H1 (cell line): Measurements from ENCODE around the gene TMEM182. TPM values are rescaled to one million over a fixed set of nuclear protein-coding genes. Genes with fewer than 3 reads are reported as not detected.

ENCODE experiments used
- CTCF ChIA-PET: fragments of 300-600 bp; sonication (Branson Sonifier 250); formaldehyde crosslinking; loops from one replicate; lab custom pipeline; 2021; ENCODE audit not compliant: partially characterized antibody; lab: Charles Lee
- POLR2A ChIA-PET: fragments of 300-600 bp; sonication (Branson Sonifier 250); formaldehyde crosslinking; loops from one replicate; lab custom pipeline; 2021; ENCODE audit warnings: inconsistent platforms; ENCODE audit not compliant: partially characterized antibody; lab: Charles Lee
- DNase-seq, 2 experiments: peaks; one replicate each; pipeline versions ENCODE4 v3.0.0 to v3.0.0-alpha.2; 2010 to 2022; ENCODE audit warnings: low spot score in 2 of 2, low read depth in 1 of 2, mixed read lengths in 1 of 2
- FAIRE-seq: peaks from 2 replicates; lab custom pipeline; 2011; peaks lifted over from hg19 to GRCh38; lab: Jason Lieb, UNC
- H2AFZ ChIP-seq: 2 replicates; pipeline ENCODE4 v1.8.1; 2012; ENCODE audit warnings: low read length, inconsistent platforms
- H2AK5ac ChIP-seq: 2 replicates; pipeline ENCODE4 v1.6.1; 2013; ENCODE audit warnings: low read depth, low read length
- H2BK120ac ChIP-seq: replicated peaks from 2 replicates; pipeline ENCODE3; 2013; ENCODE audit warnings: low read depth, low read length, inconsistent platforms
- H2BK12ac ChIP-seq: 2 replicates; pipeline ENCODE4 v1.6.1; 2013; ENCODE audit warnings: low read depth, low read length
- H2BK15ac ChIP-seq: 2 replicates; pipeline ENCODE4 v1.6.1; 2013; ENCODE audit warnings: low read length
- H2BK20ac ChIP-seq: 2 replicates; pipeline ENCODE4 v1.6.1; 2013; ENCODE audit warnings: low read length
- H2BK5ac ChIP-seq: 2 replicates; pipeline ENCODE4 v1.6.1; 2013; ENCODE audit warnings: low read depth, low read length
- H3K14ac ChIP-seq: 2 replicates; pipeline ENCODE4 v1.6.1; 2013; ENCODE audit warnings: inconsistent platforms; ENCODE audit not compliant: insufficient read length
- H3K18ac ChIP-seq: 2 replicates; pipeline ENCODE4 v1.6.1; 2013; ENCODE audit warnings: low read length; ENCODE audit errors: extremely low read depth
- H3K23ac ChIP-seq: 2 replicates; pipeline ENCODE4 v1.6.1; 2013; ENCODE audit warnings: inconsistent platforms; ENCODE audit not compliant: insufficient read length
- H3K23me2 ChIP-seq: 2 replicates; pipeline ENCODE4 v1.6.1; 2013; ENCODE audit warnings: low read depth, low read length
- H3K27ac ChIP-seq: 2 replicates; pipeline ENCODE4 v1.6.1; 2011; ENCODE audit warnings: low read depth, low read length, inconsistent platforms
- H3K27me3 ChIP-seq, 4 experiments: replicated peaks in 1 of 4; 1 replicate in 1 of 4; 2 replicates in 3 of 4; pipeline versions ENCODE4 v1.6.1 to v1.8.1; 2011 to 2013; ENCODE audit warnings: low read length in 3 of 4, mild to moderate bottlenecking in 3 of 4, inconsistent platforms in 2 of 4, mixed read lengths in 2 of 4, moderate library complexity in 1 of 4; ENCODE audit not compliant: control insufficient read depth in 3 of 4, insufficient read depth in 3 of 4; ENCODE audit errors: extremely low read depth in 1 of 4
- H3K36me3 ChIP-seq, 4 experiments: 2 replicates each; pipeline versions ENCODE4 v1.6.1 to v1.8.1; 2011 to 2013; ENCODE audit warnings: mild to moderate bottlenecking in 4 of 4, low read length in 3 of 4, moderate library complexity in 2 of 4, control low read depth in 1 of 4, inconsistent platforms in 1 of 4; ENCODE audit not compliant: insufficient read depth in 4 of 4, control insufficient read depth in 2 of 4
- H3K4ac ChIP-seq: replicated peaks from 2 replicates; pipeline ENCODE3; 2013; ENCODE audit warnings: low read length, low read depth, mixed read lengths, inconsistent platforms; ENCODE audit not compliant: insufficient read length
- H3K4me1 ChIP-seq, 4 experiments: replicated peaks in 1 of 4; 1 replicate in 1 of 4; 2 replicates in 3 of 4; pipeline versions ENCODE4 v1.6.1 to v1.8.1; 2011 to 2013; ENCODE audit warnings: low read length in 3 of 4, inconsistent platforms in 2 of 4, mixed read lengths in 1 of 4; ENCODE audit not compliant: insufficient read depth in 4 of 4, control insufficient read depth in 3 of 4
- H3K4me2 ChIP-seq, 2 experiments: 2 replicates each; pipeline versions ENCODE4 v1.6.1 to v1.8.1; 2011 to 2013; ENCODE audit warnings: low read depth in 2 of 2, low read length in 2 of 2, control low read depth in 1 of 2, inconsistent platforms in 1 of 2, mild to moderate bottlenecking in 1 of 2; ENCODE audit not compliant: insufficient read depth in 1 of 2
- H3K4me3 ChIP-seq, 4 experiments: fragments of 200-600, 300-600 bp in 1 of 4; sonication (generic), shearing (Covaris generic), sonication (Bioruptor Twin) in 1 of 4; 2 replicates each; pipeline versions ENCODE4 v1.5.1 to v1.8.1; 2011 to 2016; ENCODE audit warnings: low read length in 4 of 4, low read depth in 3 of 4, control low read depth in 2 of 4, inconsistent platforms in 2 of 4, mild to moderate bottlenecking in 2 of 4, mixed read lengths in 1 of 4, moderate library complexity in 1 of 4; ENCODE audit not compliant: insufficient read depth in 2 of 4; ENCODE audit errors: extremely low read depth in 1 of 4
- H3K56ac ChIP-seq: replicated peaks from 2 replicates; pipeline ENCODE3; 2013; ENCODE audit warnings: low read depth, mild to moderate bottlenecking, mixed read lengths, low read length, inconsistent platforms; ENCODE audit not compliant: insufficient read length
- H3K79me1 ChIP-seq: 2 replicates; pipeline ENCODE4 v1.6.1; 2013; ENCODE audit warnings: low read depth, low read length, control low read depth
- H3K79me2 ChIP-seq, 2 experiments: 2 replicates each; pipeline versions ENCODE4 v1.6.1 to v1.8.1; 2012 to 2013; ENCODE audit warnings: low read length in 2 of 2, mild to moderate bottlenecking in 2 of 2, inconsistent platforms in 1 of 2; ENCODE audit not compliant: insufficient read depth in 2 of 2, control insufficient read depth in 1 of 2
- H3K9ac ChIP-seq, 4 experiments: replicated peaks in 1 of 4; 1 replicate in 1 of 4; 2 replicates in 3 of 4; pipeline versions ENCODE4 v1.6.1 to v1.8.1; 2011 to 2013; ENCODE audit warnings: low read depth in 3 of 4, low read length in 3 of 4, control low read depth in 2 of 4, mild to moderate bottlenecking in 2 of 4, moderate library complexity in 2 of 4, inconsistent platforms in 1 of 4; ENCODE audit errors: extremely low read depth in 1 of 4
- H3K9me3 ChIP-seq, 2 experiments: 2 replicates each; pipeline versions ENCODE4 v1.6.1 to v1.8.1; 2012 to 2013; ENCODE audit warnings: mild to moderate bottlenecking in 2 of 2, moderate library complexity in 2 of 2, control low read depth in 1 of 2, inconsistent platforms in 1 of 2, low read depth in 1 of 2, low read length in 1 of 2, mixed read lengths in 1 of 2; ENCODE audit not compliant: insufficient read depth in 2 of 2
- H4K20me1 ChIP-seq, 2 experiments: replicated peaks in 1 of 2; 2 replicates each; pipeline versions ENCODE3 to v1.8.1; 2011 to 2013; ENCODE audit warnings: inconsistent platforms in 2 of 2, low read length in 2 of 2, mild to moderate bottlenecking in 1 of 2; ENCODE audit not compliant: insufficient read depth in 2 of 2, control insufficient read depth in 1 of 2
- H4K5ac ChIP-seq: 2 replicates; pipeline ENCODE4 v1.6.1; 2013; ENCODE audit warnings: low read length, low read depth, mixed read lengths, inconsistent platforms; ENCODE audit not compliant: insufficient read length
- H4K8ac ChIP-seq: 2 replicates; pipeline ENCODE4 v1.8.0; 2013; ENCODE audit warnings: mild to moderate bottlenecking, moderate library complexity, low read length, inconsistent platforms; ENCODE audit not compliant: insufficient read depth; ENCODE audit errors: extremely low read depth
- H4K91ac ChIP-seq: replicated peaks from 2 replicates; pipeline ENCODE3; 2013; ENCODE audit warnings: low read length, mixed read lengths, inconsistent platforms; ENCODE audit not compliant: insufficient read length
- FOSL1 ChIP-seq: IDR thresholded peaks from 2 replicates; pipeline ENCODE4 v1.6.1; 2011; ENCODE audit warnings: mild to moderate bottlenecking, low read depth, low read length, moderate library complexity; ENCODE audit not compliant: insufficient read depth
- HDAC6 ChIP-seq: IDR thresholded peaks from one replicate; pipeline ENCODE4 v1.7.1; 2012; ENCODE audit warnings: low read depth, mild to moderate bottlenecking, inconsistent platforms, low read length, moderate library complexity
- NANOG ChIP-seq: IDR thresholded peaks from 2 replicates; pipeline ENCODE4 v1.6.1; 2011; ENCODE audit warnings: low read length, low read depth, mild to moderate bottlenecking, inconsistent platforms; ENCODE audit not compliant: insufficient read depth, poor library complexity, severe bottlenecking
- SAP30 ChIP-seq: fragments of 300-600 bp; sonication (generic); IDR thresholded peaks from 2 replicates; pipeline ENCODE4 v1.7.1; 2012; ENCODE audit warnings: low read length, moderate library complexity, mild to moderate bottlenecking, inconsistent platforms; ENCODE audit not compliant: insufficient read depth, insufficient replicate concordance
- SIN3A ChIP-seq, 2 experiments: IDR thresholded peaks in 1 of 2; conservative IDR thresholded peaks in 1 of 2; 2 replicates each; pipeline ENCODE4 v1.6.1; 2011 to 2012; ENCODE audit warnings: low read length in 2 of 2, improper control_type of control experiment in 1 of 2, low read depth in 1 of 2, mild to moderate bottlenecking in 1 of 2
- TAF1 ChIP-seq: IDR thresholded peaks from 2 replicates; pipeline ENCODE4 v1.6.1; 2011; ENCODE audit warnings: mild to moderate bottlenecking, low read depth, low read length
- USF2 ChIP-seq: IDR thresholded peaks from 2 replicates; pipeline ENCODE4 v1.6.1; 2011; ENCODE audit warnings: low read length, improper control_type of control experiment
- ZNF274 ChIP-seq: IDR thresholded peaks from 2 replicates; pipeline ENCODE4 v1.7.0; 2012; ENCODE audit warnings: low read length, borderline replicate concordance; ENCODE audit errors: extremely low read depth
- WGBS, 2 experiments: shearing (Covaris generic) in 1 of 2; methylation state at CpG; one replicate each; pipeline versions ENCODE4 v1.1.6 to v1.1.7; 2013 to 2015; ENCODE audit warnings: low lambda C conversion rate in 2 of 2, mixed read lengths in 2 of 2, inconsistent platforms in 1 of 2, low coverage in 1 of 2, missing lambda C conversion rate in 1 of 2; ENCODE audit not compliant: insufficient replicate concordance in 2 of 2, insufficient coverage in 1 of 2, insufficient read length in 1 of 2; ENCODE audit errors: extremely low coverage in 1 of 2, missing lambda C conversion rate in 1 of 2; 5-methylcytosine and 5-hydroxymethylcytosine counted together
- polyA plus RNA-seq, 7 experiments: library from polyadenylated mRNA; depleted of rRNA in 3 of 7; stranded (reverse) in 5 of 7; unstranded in 2 of 7; fragments of >200 nt in 5 of 7; fragments of 200-250 nt in 2 of 7; gene quantifications; 1 replicate in 5 of 7; 2 replicates in 1 of 7; 4 replicates in 1 of 7; pipeline versions ENCODE4 v1.2.1 to v1.2.3, GENCODE V29; 2011 to 2013; ENCODE audit warnings: missing spikeins in 2 of 7, mixed read lengths in 2 of 7
- total RNA-seq: library from RNA; stranded (reverse); fragmentation: NEBNext Ultra II Directional; extraction: Animal tissue kit (Norgen Biotek cat#: 25700); gene quantifications from 2 replicates; pipeline ENCODE4 v1.2.1, GENCODE V29; 2021

The TMEM182 gene
- total and polyA plus RNA-seq, 2 of the 8 experiments (the other 6 are each of a cell fraction or from before 2014, with no cell fraction given) = 3.1 to 4.3 TPM

GRCh38 chr2:102736410-102737409 is 25.1 kb upstream of the TMEM182 start:
- peaks cover 14% of the 10 kb centered on the region for H3K23me2 ChIP-seq
- H3K27ac ChIP-seq = peak overlapping the region; percentile 53; the same call in 1 of the 2 replicates
- no peaks in the 10 kb centered on the region for H3K27me3 ChIP-seq
- H3K4ac ChIP-seq = no peak overlapping the region
- FAIRE-seq = no peak
- peak overlapping the region; percentile 98; the same call in 1 of the 2 replicates for H2BK12ac ChIP-seq
- H3K79me2 ChIP-seq = peaks cover 8 to 42% of the 10 kb centered on the region in 2 experiments
- peak overlapping the region; percentile 82 to 84 for H3K4me2 ChIP-seq
- H2BK120ac ChIP-seq = peak overlapping the region; percentile 5
- ChIA-PET POLR2A (interaction anchor here (0.8 to 1.5 kb wide), 5 partner anchors 11 to 60 kb away, joined by 3 read pairs; no protein-coding TSS in a partner anchor), CTCF (interaction anchor here (0.6 to 2.9 kb wide), 9 partner anchors 11 to 503 kb away, joined by 3 to 30 read pairs (median 3); no protein-coding TSS in a partner anchor)
- H3K9ac ChIP-seq = peak overlapping the region; percentile 58 to 67 (median 64)
- H3K9me3 ChIP-seq = no peaks in the 10 kb centered on the region
- peak overlapping the region; percentile 72 for H3K18ac ChIP-seq
- no peak overlapping the region for H3K23ac ChIP-seq
- peak overlapping the region; percentile 83 to 98 (median 96) for H3K4me3 ChIP-seq
- peak overlapping the region; percentile 75 for H4K5ac ChIP-seq
- H3K36me3 ChIP-seq = peaks cover 0 to 3% (median under 1%) of the 10 kb centered on the region in 4 experiments; a peak in 4 of 8 replicates
- H2BK5ac ChIP-seq = peak overlapping the region; percentile 55; the same call in 1 of the 2 replicates
- H4K8ac ChIP-seq = peak overlapping the region; percentile 89
- peak overlapping the region; percentile 29 for H4K91ac ChIP-seq
- H3K79me1 ChIP-seq = peaks cover 6% of the 10 kb centered on the region
- DNase-seq = peak; percentile 57 to 91
- H4K20me1 ChIP-seq = no peaks in the 10 kb centered on the region
- peak overlapping the region; percentile 100 for H2AFZ ChIP-seq
- no peak overlapping the region for H2BK20ac ChIP-seq
- 1% methylated on average over 37 of the region's 52 CpGs; no CpG with 5 or more reads in 1 of the 2 experiments for WGBS, 2 experiments
- no peak overlapping the region for H2AK5ac ChIP-seq
- H2BK15ac ChIP-seq = peak overlapping the region; percentile 55; the same call in 1 of the 2 replicates
- no peak overlapping the region for H3K56ac ChIP-seq
- H3K4me1 ChIP-seq = peaks cover 0 to 9% (median 1%) of the 10 kb centered on the region in 4 experiments; a peak in 4 of 7 replicates
- no peak overlapping the region for H3K14ac ChIP-seq
- peak; percentile 55; the same call in 1 of the 2 replicates for TF ChIP-seq TAF1
- TF ChIP-seq ZNF274 = no peak
- peak; percentile 73 for TF ChIP-seq SAP30
- no peak for TF ChIP-seq NANOG
- no peak for TF ChIP-seq FOSL1
- peak in 1 of 2 experiments; percentile 60; a peak in 2 of 4 replicates for TF ChIP-seq SIN3A (conservative IDR thresholded peaks at IDR 0.05 in 1 of 2, IDR thresholded peaks at IDR 0.05 in 1 of 2; ENCODE audit: low read depth in 1 of 2, low read length in 2 of 2)
- no peak for TF ChIP-seq USF2
- TF ChIP-seq HDAC6 = no peak
